Chondrocyte (in vitro differentiated cells): Measurements from ENCODE around the gene TBC1D10A. TPM values are rescaled to one million over a fixed set of nuclear protein-coding genes. Genes with fewer than 3 reads are reported as not detected.

Experiments
- DNase-seq: peaks from one replicate; pipeline ENCODE4 v3.0.0; 2021; ENCODE audit warnings: mixed read lengths, low spot score
- H3K27ac Mint-ChIP-seq: one replicate; pipeline ENCODE4 v1.8.0; 2021; ENCODE audit warnings: mild to moderate bottlenecking, moderate library complexity, mixed read lengths; ENCODE audit not compliant: unreplicated experiment
- H3K27me3 Mint-ChIP-seq: 2 replicates; pipeline ENCODE4 v1.8.0; 2021; ENCODE audit warnings: low read depth, mixed read lengths
- H3K36me3 Mint-ChIP-seq: 2 replicates; pipeline ENCODE4 v1.8.0; 2021; ENCODE audit warnings: low read depth, mixed read lengths
- H3K4me1 Mint-ChIP-seq: 2 replicates; pipeline ENCODE4 v1.8.0; 2021; ENCODE audit warnings: low read depth, mild to moderate bottlenecking, mixed read lengths
- H3K4me3 Mint-ChIP-seq: one replicate; pipeline ENCODE4 v1.8.0; 2021; ENCODE audit warnings: mild to moderate bottlenecking, moderate library complexity, mixed read lengths; ENCODE audit not compliant: unreplicated experiment
- H3K9me3 Mint-ChIP-seq: 2 replicates; pipeline ENCODE4 v1.8.0; 2021; ENCODE audit warnings: low read depth, mixed read lengths
- CTCF ChIP-seq: fragments of 200-600 bp; sonication (generic); IDR thresholded peaks from 2 replicates; pipeline ENCODE4 v1.5.0; 2021; ENCODE audit warnings: antibody characterized with exemption, mild to moderate bottlenecking, moderate library complexity
- total RNA-seq: library from RNA; stranded (reverse); gene quantifications from 3 replicates; pipeline ENCODE4 v1.2.1, GENCODE V29; 2021

TBC1D10A gene
- total RNA-seq, 1 donor from 2014 or later, result 26.9 TPM

GRCh38 chr22:30371981-30372380, 45.2 kb upstream of the TBC1D10A start:
- no peak for TF ChIP-seq CTCF
- Mint-ChIP-seq H3K4me3 (no peak overlapping the region), H3K4me1 (no peaks in the 10 kb centered on the region), H3K36me3 (peaks cover 2% of the 10 kb centered on the region), H3K9me3 (no peaks in the 10 kb centered on the region), H3K27me3 (no peaks in the 10 kb centered on the region), H3K27ac (no peak overlapping the region)
- no peak for DNase-seq

- H3K9me3 Mint-ChIP-seq, result no peaks in the 10 kb centered on the region
- TF ChIP-seq CTCF, result no peak
- no peaks in the 10 kb centered on the region for H3K4me1 Mint-ChIP-seq
- H3K27ac Mint-ChIP-seq, result no peak overlapping the region
- H3K27me3 Mint-ChIP-seq, result no peaks in the 10 kb centered on the region
- no peak for DNase-seq
- H3K4me3 Mint-ChIP-seq, result no peak overlapping the region
- H3K36me3 Mint-ChIP-seq, result peaks cover 4% of the 10 kb centered on the region
Measured at GRCh38 chr22:30371321-30371720, 44.6 kb upstream of the TBC1D10A start.

- H3K4me1 Mint-ChIP-seq, result no peaks in the 10 kb centered on the region
- peaks cover 4% of the 10 kb centered on the region for H3K36me3 Mint-ChIP-seq
- DNase-seq, result no peak
- H3K9me3 Mint-ChIP-seq, result no peaks in the 10 kb centered on the region
- H3K4me3 Mint-ChIP-seq, result no peak overlapping the region
- TF ChIP-seq CTCF, result no peak
- H3K27me3 Mint-ChIP-seq, result no peaks in the 10 kb centered on the region
- H3K27ac Mint-ChIP-seq, result no peak overlapping the region
Measured at GRCh38 chr22:30370641-30371230, 44.0 kb upstream of the TBC1D10A start.

GRCh38 chr22:30368420-30368819, 41.7 kb upstream of the TBC1D10A start:
- peak; percentile 44 for DNase-seq
- Mint-ChIP-seq H3K27me3 (no peaks in the 10 kb centered on the region), H3K36me3 (peaks cover 2% of the 10 kb centered on the region), H3K27ac (no peak overlapping the region), H3K4me3 (no peak overlapping the region), H3K4me1 (no peaks in the 10 kb centered on the region), H3K9me3 (no peaks in the 10 kb centered on the region)
- no peak for TF ChIP-seq CTCF

- no peak overlapping the region for H3K27ac Mint-ChIP-seq
- H3K4me1 Mint-ChIP-seq, result no peaks in the 10 kb centered on the region
- no peak overlapping the region for H3K4me3 Mint-ChIP-seq
- H3K27me3 Mint-ChIP-seq, result no peaks in the 10 kb centered on the region
- no peaks in the 10 kb centered on the region for H3K9me3 Mint-ChIP-seq
- no peak for TF ChIP-seq CTCF
- peaks cover 2% of the 10 kb centered on the region for H3K36me3 Mint-ChIP-seq
- no peak for DNase-seq
Measured at GRCh38 chr22:30365891-30366290, 39.1 kb upstream of the TBC1D10A start.
